Body of pancreas (tissue), 4 donors: ENCODE measurements around the gene DAPK1. TPM values are rescaled to one million over a fixed set of nuclear protein-coding genes. Genes with fewer than 3 reads are reported as not detected.

ENCODE experiments used
- ATAC-seq: fragments of 150-250 bp; one replicate; pipeline ENCODE4 v1.9.1; 2016
- DNase-seq, 4 donors: peaks; one replicate each; pipeline ENCODE4 v3.0.0-alpha.2; 2019
- H3K27ac ChIP-seq, 4 donors: fragments of 200-600 bp; sonication (generic); 1 replicate in 3 of 4; 2 replicates in 1 of 4; pipeline versions ENCODE4 v1.5.1 to v1.6.1; 2016 to 2019; ENCODE audit warnings: mild to moderate bottlenecking in 1 of 4, mixed read lengths in 1 of 4, moderate library complexity in 1 of 4
- H3K27me3 ChIP-seq, 2 donors: fragments of 200-600 bp; sonication (generic); one replicate each; pipeline ENCODE4 v1.6.0; 2016; ENCODE audit warnings: mild to moderate bottlenecking in 1 of 2
- H3K36me3 ChIP-seq, 2 donors: fragments of 200-600 bp; sonication (generic); replicated peaks in 1 of 2; 2 replicates each; pipeline ENCODE4 v1.5.1; 2016; ENCODE audit warnings: low read depth in 2 of 2; ENCODE audit not compliant: insufficient read depth in 1 of 2
- H3K4me1 ChIP-seq: fragments of 200-600 bp; sonication (generic); one replicate; pipeline ENCODE4 v1.6.0; 2016
- H3K4me3 ChIP-seq, 2 donors: fragments of 200-600 bp; sonication (generic); 1 replicate in 1 of 2; 2 replicates in 1 of 2; pipeline ENCODE4 v1.5.1; 2016 to 2019
- H3K9me3 ChIP-seq, 3 donors: fragments of 200-600 bp; sonication (generic); 1 replicate in 2 of 3; 2 replicates in 1 of 3; pipeline ENCODE4 v1.5.1; 2016
- CTCF ChIP-seq, 7 experiments: fragments of 450-650 bp in 4 of 7; fragments of 200-600 bp in 3 of 7; sonication (generic) in 3 of 7; IDR thresholded peaks; one replicate each; pipeline ENCODE4 v1.5.1; 2016 to 2019; ENCODE audit warnings: antibody characterized with exemption in 7 of 7
- POLR2A ChIP-seq, 3 donors: fragments of 450-650 bp; IDR thresholded peaks; one replicate each; pipeline ENCODE4 v1.6.1; 2016; ENCODE audit warnings: antibody characterized with exemption in 3 of 3, mild to moderate bottlenecking in 2 of 3
- WGBS, 2 donors: methylation state at CpG; one replicate each; pipeline ENCODE4 v1.1.5; 2017; 5-methylcytosine and 5-hydroxymethylcytosine counted together
- intact Hi-C: fragments of 100-400 bp; cut with DNase I; formaldehyde crosslinking; loops from one replicate; pipeline ENCODE4 v1.15.1; 2023
- total RNA-seq, 2 donors: library from RNA; depleted of rRNA; stranded (reverse); fragments of >200 nt; gene quantifications; one replicate each; pipeline ENCODE4 v1.1.0, GENCODE V29; 2016

The DAPK1 gene
- total RNA-seq, 2 donors from 2014 or later = 79.6 to 152 TPM

- Histone ChIP-seq H3K27ac (no peak overlapping the region), H3K4me1 (peaks cover 52% of the 10 kb centered on the region), H3K4me3 (no peak overlapping the region), H3K36me3 (peaks cover 0 to 2% of the 10 kb centered on the region in 2 donors), H3K27me3 (no peaks in the 10 kb centered on the region), H3K9me3 (no peaks in the 10 kb centered on the region)
- intact Hi-C loops = no loop called here
- TF ChIP-seq POLR2A (IDR thresholded peaks at IDR 0.05) = no peak
- 85 to 86% methylated on average over 7 of the region's 7 CpGs for WGBS, 2 donors
- no peak for DNase-seq
- no peak for ATAC-seq
Measured at GRCh38 chr9:87577746-87578145, 80.1 kb downstream of the DAPK1 start.

DNA sequence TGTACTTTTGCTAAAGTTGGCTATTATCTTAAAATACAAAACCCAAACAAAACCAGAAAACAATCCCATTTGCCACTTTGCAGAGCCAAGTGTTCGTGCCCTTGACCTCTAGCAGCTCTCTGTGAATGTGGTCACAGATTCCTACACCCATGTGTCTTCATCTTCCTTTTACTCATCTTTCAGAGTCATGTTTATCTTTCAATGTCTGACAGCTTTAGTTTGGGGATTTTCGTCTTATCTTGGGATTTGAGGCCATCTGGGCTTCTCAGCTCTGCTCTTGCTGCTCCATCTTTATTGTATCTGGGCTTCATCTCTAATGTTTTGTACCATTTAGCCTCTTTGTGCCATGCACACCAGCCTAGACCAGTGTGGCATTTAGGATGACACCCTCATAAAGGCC lies 81.0 kb downstream of the DAPK1 start:
- ATAC-seq (no peak), DNase-seq (no peak)
- TF ChIP-seq CTCF (IDR thresholded peaks at IDR 0.05) = no peak
- no peak for TF ChIP-seq POLR2A (IDR thresholded peaks at IDR 0.05)
- 72 to 79% methylated on average over 2 of the region's 2 CpGs for WGBS, 2 donors
- no peaks in the 10 kb centered on the region for H3K36me3 ChIP-seq
- H3K27me3 ChIP-seq = no peaks in the 10 kb centered on the region
- peaks cover 44% of the 10 kb centered on the region for H3K4me1 ChIP-seq
- no peaks in the 10 kb centered on the region for H3K9me3 ChIP-seq
- intact Hi-C loops = no loop called here
- no peak overlapping the region for H3K4me3 ChIP-seq
- no peak overlapping the region for H3K27ac ChIP-seq

- peak overlapping the region in 1 of 4 donors; percentile 77 for H3K27ac ChIP-seq
- H3K4me1 ChIP-seq = peaks cover 40% of the 10 kb centered on the region
- TF ChIP-seq POLR2A (IDR thresholded peaks at IDR 0.05) = no peak
- TF ChIP-seq CTCF (IDR thresholded peaks at IDR 0.05) = no peak
- H3K36me3 ChIP-seq = no peaks in the 10 kb centered on the region
- DNase-seq = no peak
- 74 to 79% methylated on average over 2 of the region's 2 CpGs for WGBS, 2 donors
- H3K4me3 ChIP-seq = no peak overlapping the region
- no peaks in the 10 kb centered on the region for H3K9me3 ChIP-seq
- intact Hi-C loops = no loop called here
- ATAC-seq = no peak
- H3K27me3 ChIP-seq = no peaks in the 10 kb centered on the region
Measured at GRCh38 chr9:87579781-87580541, 82.3 kb downstream of the DAPK1 start.

DNA sequence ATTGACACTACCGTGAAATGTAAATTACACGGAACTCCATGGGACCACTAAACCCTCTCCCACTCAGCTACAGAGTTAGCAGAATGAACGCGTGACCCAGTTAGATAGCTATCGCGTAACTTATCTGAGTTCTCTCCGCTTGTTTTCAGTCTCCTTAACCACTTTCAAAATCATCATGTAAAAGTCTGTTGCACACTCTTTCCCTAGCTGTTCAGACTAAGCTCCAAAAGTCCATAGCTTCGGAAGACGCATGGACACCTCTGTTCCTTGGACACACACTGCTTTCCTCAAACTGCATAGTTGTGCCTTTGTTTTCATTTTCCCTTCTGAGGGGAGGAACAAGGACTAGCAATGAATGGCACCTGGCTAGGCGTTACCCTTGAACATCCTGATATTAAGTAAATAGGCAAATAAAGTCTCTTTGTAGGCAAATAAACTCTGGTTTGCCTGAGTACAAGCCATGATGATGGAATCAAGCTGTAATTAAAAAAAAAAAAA lies 83.3 kb downstream of the DAPK1 start:
- intact Hi-C loops = no loop called here
- no peaks in the 10 kb centered on the region for H3K27me3 ChIP-seq
- H3K36me3 ChIP-seq = no peaks in the 10 kb centered on the region
- WGBS, 2 donors = 34 to 50% methylated on average over 10 of the region's 10 CpGs
- no peak for TF ChIP-seq POLR2A (IDR thresholded peaks at IDR 0.05)
- TF ChIP-seq CTCF (IDR thresholded peaks at IDR 0.05) = no peak
- no peak for ATAC-seq
- no peak for DNase-seq
- H3K4me3 ChIP-seq = no peak overlapping the region
- no peaks in the 10 kb centered on the region for H3K9me3 ChIP-seq
- H3K4me1 ChIP-seq = peaks cover 50% of the 10 kb centered on the region
- H3K27ac ChIP-seq = peak overlapping the region in 3 of 4 donors; percentile 58 to 77 (median 73)

- 15 to 17% methylated on average over 3 of the region's 3 CpGs for WGBS, 2 donors
- DNase-seq = peak in 2 of 4 donors; percentile 28 to 43
- intact Hi-C loops = no loop called here
- H3K27me3 ChIP-seq = no peaks in the 10 kb centered on the region
- TF ChIP-seq CTCF (IDR thresholded peaks at IDR 0.05) = no peak
- no peak for TF ChIP-seq POLR2A (IDR thresholded peaks at IDR 0.05)
- ATAC-seq = peak; percentile 69
- H3K4me1 ChIP-seq = peaks cover 51% of the 10 kb centered on the region
- no peak overlapping the region for H3K4me3 ChIP-seq
- no peaks in the 10 kb centered on the region for H3K36me3 ChIP-seq
- peak overlapping the region; percentile 45 to 77 (median 66) for H3K27ac ChIP-seq
- H3K9me3 ChIP-seq = no peaks in the 10 kb centered on the region
Measured at GRCh38 chr9:87581513-87581912, 83.8 kb downstream of the DAPK1 start.
